ENCODE measurements around the gene PRKAB2. TPM values are rescaled to one million over a fixed set of nuclear protein-coding genes. Genes with fewer than 3 reads are reported as not detected.

PRKAB2 gene
- total RNA-seq, 1 experiment from 2014 or later: 8.1 TPM

GRCh38 chr1:147185432-147185831 lies 13.2 kb upstream of the PRKAB2 start:
- H3K36me3 ChIP-seq (ENCODE audit: low read depth): no peaks in the 10 kb centered on the region
- no TSS peak for BruUV-seq (replicated peaks)
- H3K27ac ChIP-seq: no peak overlapping the region
- H3K27me3 ChIP-seq (ENCODE audit: insufficient read depth, low read depth): no peaks in the 10 kb centered on the region
- CTCF ChIA-PET: no interaction called here
- H3K4me2 ChIP-seq: no peak overlapping the region
- no peak overlapping the region for H3K4me3 ChIP-seq
- intact Hi-C loops (cut with micrococcal nuclease; ENCODE audit: unreplicated experiment): no loop called here
- TF ChIP-seq, protein P1, sequence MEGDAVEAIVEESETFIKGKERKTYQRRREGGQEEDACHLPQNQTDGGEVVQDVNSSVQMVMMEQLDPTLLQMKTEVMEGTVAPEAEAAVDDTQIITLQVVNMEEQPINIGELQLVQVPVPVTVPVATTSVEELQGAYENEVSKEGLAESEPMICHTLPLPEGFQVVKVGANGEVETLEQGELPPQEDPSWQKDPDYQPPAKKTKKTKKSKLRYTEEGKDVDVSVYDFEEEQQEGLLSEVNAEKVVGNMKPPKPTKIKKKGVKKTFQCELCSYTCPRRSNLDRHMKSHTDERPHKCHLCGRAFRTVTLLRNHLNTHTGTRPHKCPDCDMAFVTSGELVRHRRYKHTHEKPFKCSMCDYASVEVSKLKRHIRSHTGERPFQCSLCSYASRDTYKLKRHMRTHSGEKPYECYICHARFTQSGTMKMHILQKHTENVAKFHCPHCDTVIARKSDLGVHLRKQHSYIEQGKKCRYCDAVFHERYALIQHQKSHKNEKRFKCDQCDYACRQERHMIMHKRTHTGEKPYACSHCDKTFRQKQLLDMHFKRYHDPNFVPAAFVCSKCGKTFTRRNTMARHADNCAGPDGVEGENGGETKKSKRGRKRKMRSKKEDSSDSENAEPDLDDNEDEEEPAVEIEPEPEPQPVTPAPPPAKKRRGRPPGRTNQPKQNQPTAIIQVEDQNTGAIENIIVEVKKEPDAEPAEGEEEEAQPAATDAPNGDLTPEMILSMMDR (conservative IDR thresholded peaks at IDR 0.05): no peak
- no peak for TF ChIP-seq EZH2 (IDR thresholded peaks at IDR 0.05; ENCODE audit: low read depth)
- H4K20me1 ChIP-seq (ENCODE audit: insufficient read depth): no peaks in the 10 kb centered on the region
- no peaks in the 10 kb centered on the region for H3K9me3 ChIP-seq (ENCODE audit: insufficient read depth, low read depth)
- no peaks in the 10 kb centered on the region for H3K9me2 ChIP-seq (ENCODE audit: insufficient read depth)
- H3F3A ChIP-seq (ENCODE audit: insufficient read depth, low read depth): no peaks in the 10 kb centered on the region; the same call in 1 of the 2 replicates
- H3K79me2 ChIP-seq (ENCODE audit: low read depth): no peaks in the 10 kb centered on the region
- H3K4me1 ChIP-seq (replicated peaks; ENCODE audit: insufficient read depth): no peaks in the 10 kb centered on the region
- POLR2A ChIA-PET (ENCODE audit: unreplicated experiment): no interaction called here
- no peak overlapping the region for H2AFZ ChIP-seq
- no peak for DNase-seq

GRCh38 chr1:147177611-147178380 lies 5.5 kb upstream of the PRKAB2 start:
- H3K27me3 ChIP-seq (ENCODE audit: insufficient read depth, low read depth): no peaks in the 10 kb centered on the region
- CTCF ChIA-PET: no interaction called here
- DNase-seq: no peak
- intact Hi-C loops (cut with micrococcal nuclease; ENCODE audit: unreplicated experiment): no loop called here
- H3K9me3 ChIP-seq (ENCODE audit: insufficient read depth, low read depth): peaks cover 6% of the 10 kb centered on the region; the same call in 1 of the 2 replicates
- no peaks in the 10 kb centered on the region for H3K9me2 ChIP-seq (ENCODE audit: insufficient read depth)
- H3K4me2 ChIP-seq: no peak overlapping the region
- H3K4me1 ChIP-seq (replicated peaks; ENCODE audit: insufficient read depth): peaks cover 11% of the 10 kb centered on the region
- no peaks in the 10 kb centered on the region for H3K79me2 ChIP-seq (ENCODE audit: low read depth)
- no peak overlapping the region for H3K27ac ChIP-seq
- H4K20me1 ChIP-seq (ENCODE audit: insufficient read depth): no peaks in the 10 kb centered on the region
- no peak for TF ChIP-seq EZH2 (IDR thresholded peaks at IDR 0.05; ENCODE audit: low read depth)
- TF ChIP-seq, protein P1 (conservative IDR thresholded peaks at IDR 0.05): no peak
- H3F3A ChIP-seq (ENCODE audit: insufficient read depth, low read depth): peaks cover 11% of the 10 kb centered on the region
- POLR2A ChIA-PET (ENCODE audit: unreplicated experiment): no interaction called here
- no peaks in the 10 kb centered on the region for H3K36me3 ChIP-seq (ENCODE audit: low read depth)
- H3K4me3 ChIP-seq: no peak overlapping the region
- no peak overlapping the region for H2AFZ ChIP-seq
- no TSS peak for BruUV-seq (replicated peaks)

DNA sequence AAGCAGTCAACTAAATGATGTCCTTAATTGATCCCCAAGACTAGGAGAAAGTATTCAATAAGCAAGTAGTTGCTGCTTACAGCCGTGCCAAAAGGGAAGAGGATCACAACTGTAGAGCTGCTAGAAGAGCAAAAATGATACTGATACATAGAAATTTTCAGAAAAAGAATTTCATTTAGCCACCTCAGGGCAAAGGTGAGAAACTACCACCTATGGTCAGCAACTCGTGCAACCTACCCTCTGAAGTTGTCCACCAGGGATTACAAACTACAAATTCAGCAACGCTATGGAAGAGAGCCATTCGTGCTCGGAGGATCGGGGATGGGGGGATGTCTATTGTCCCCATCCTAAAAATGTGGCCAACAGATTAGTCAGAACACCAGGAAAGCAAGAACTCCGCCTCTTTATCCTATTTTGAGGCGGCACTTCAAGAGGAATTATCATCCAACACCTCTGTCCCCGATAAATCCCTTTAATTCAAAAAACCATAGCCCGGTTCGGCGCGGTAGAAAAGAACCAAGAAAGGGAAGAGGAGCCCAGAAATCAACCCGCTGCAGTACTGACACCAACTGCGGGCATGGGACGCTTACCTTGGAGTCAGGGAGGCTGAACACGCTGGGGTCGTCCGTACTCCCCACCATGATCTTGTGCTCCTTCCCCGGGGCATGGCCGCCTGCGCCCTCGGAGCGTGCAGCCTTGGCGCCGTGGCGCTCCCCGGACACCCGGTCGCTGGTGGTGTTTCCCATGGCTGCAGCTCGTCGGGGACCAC lies 687 bp downstream of the PRKAB2 start:
- DNase-seq: peak in 1 of 2 experiments; percentile 4
- Histone ChIP-seq H3K4me1 (replicated peaks; ENCODE audit: insufficient read depth) (peaks cover 48% of the 10 kb centered on the region), H3K27me3 (ENCODE audit: insufficient read depth, low read depth) (no peaks in the 10 kb centered on the region), H3K36me3 (ENCODE audit: low read depth) (peaks cover 5% of the 10 kb centered on the region; the same call in 1 of the 2 replicates), H3K4me3 (peak overlapping the region; percentile 87), H3K4me2 (peak overlapping the region; percentile 90), H4K20me1 (ENCODE audit: insufficient read depth) (no peaks in the 10 kb centered on the region), H3F3A (ENCODE audit: insufficient read depth, low read depth) (peaks cover 27% of the 10 kb centered on the region), H3K79me2 (ENCODE audit: low read depth) (peaks cover 38% of the 10 kb centered on the region), H2AFZ (peak overlapping the region; percentile 99), H3K27ac (peak overlapping the region; percentile 35), H3K9me2 (ENCODE audit: insufficient read depth) (no peaks in the 10 kb centered on the region), H3K9me3 (ENCODE audit: insufficient read depth, low read depth) (no peaks in the 10 kb centered on the region)
- TSS peak; percentile 30 for BruUV-seq (replicated peaks)
- intact Hi-C loops (cut with micrococcal nuclease; ENCODE audit: unreplicated experiment): loop anchor here (2.0 kb wide), 2 partner anchors 71 to 87 kb away; partner anchors contain the start of gene CHD1L
- CTCF ChIA-PET: no interaction called here
- POLR2A ChIA-PET (ENCODE audit: unreplicated experiment): interaction anchor here (0.5 kb wide), 1 partner anchor 87 kb away, joined by 12 read pairs; no protein-coding TSS in a partner anchor
- no peak for TF ChIP-seq EZH2 (IDR thresholded peaks at IDR 0.05; ENCODE audit: low read depth)
- TF ChIP-seq, protein P1 (conservative IDR thresholded peaks at IDR 0.05): no peak

All from PC-9 (cell line).